H9 (cell line): ENCODE measurements around the gene LRRK2. TPM values are rescaled to one million over a fixed set of nuclear protein-coding genes. Genes with fewer than 3 reads are reported as not detected.
"Not testable (repeated sequence)": the region's sequence is repeated elsewhere in the genome, so short reads cannot be mapped to it uniquely, and the experiment has no call there.

Source experiments
- DNase-seq: peaks from one replicate; pipeline ENCODE4 v3.0.0-alpha.2; 2017
- H2AFZ ChIP-seq: one replicate; pipeline ENCODE4 v1.6.1; 2013; ENCODE audit warnings: mild to moderate bottlenecking, low read length, control low read depth, moderate library complexity
- H2AK5ac ChIP-seq: 2 replicates; pipeline ENCODE4 v1.6.1; 2013; ENCODE audit warnings: low read length, control low read depth, mixed read lengths; ENCODE audit not compliant: insufficient read length
- H2BK120ac ChIP-seq: one replicate; pipeline ENCODE4 v1.6.1; 2013; ENCODE audit warnings: low read depth, mild to moderate bottlenecking, low read length, control low read depth, inconsistent platforms; ENCODE audit not compliant: poor library complexity, severe bottlenecking
- H2BK12ac ChIP-seq: 2 replicates; pipeline ENCODE4 v1.6.1; 2013; ENCODE audit warnings: low read length, control low read depth, mixed read lengths, low read depth; ENCODE audit not compliant: insufficient read length
- H2BK15ac ChIP-seq: 2 replicates; pipeline ENCODE4 v1.6.1; 2013; ENCODE audit warnings: low read depth, low read length, control low read depth
- H2BK20ac ChIP-seq: one replicate; pipeline ENCODE4 v1.6.1; 2013; ENCODE audit warnings: low read depth, mild to moderate bottlenecking, low read length, control low read depth, inconsistent platforms; ENCODE audit not compliant: poor library complexity, severe bottlenecking
- H2BK5ac ChIP-seq: 2 replicates; pipeline ENCODE4 v1.6.1; 2013; ENCODE audit warnings: low read length, control low read depth, mixed read lengths; ENCODE audit not compliant: insufficient read length
- H3K14ac ChIP-seq: 2 replicates; pipeline ENCODE4 v1.6.1; 2013; ENCODE audit warnings: low read length, control low read depth; ENCODE audit not compliant: insufficient read depth
- H3K18ac ChIP-seq: 2 replicates; pipeline ENCODE4 v1.6.1; 2013; ENCODE audit warnings: low read depth, mild to moderate bottlenecking, mixed read lengths, low read length, control low read depth; ENCODE audit not compliant: insufficient read length
- H3K23ac ChIP-seq: 2 replicates; pipeline ENCODE4 v1.6.1; 2013; ENCODE audit warnings: low read length, control low read depth, mixed read lengths, low read depth; ENCODE audit not compliant: insufficient read length
- H3K23me2 ChIP-seq: 2 replicates; pipeline ENCODE4 v1.6.1; 2013; ENCODE audit warnings: low read depth, mild to moderate bottlenecking, mixed read lengths, low read length, control low read depth; ENCODE audit not compliant: insufficient read length, poor library complexity, severe bottlenecking
- H3K27ac ChIP-seq: 2 replicates; pipeline ENCODE4 v1.5.1; 2013; ENCODE audit warnings: low read length, control low read depth, mixed read lengths, low read depth; ENCODE audit not compliant: insufficient read length
- H3K27me3 ChIP-seq: 2 replicates; pipeline ENCODE4 v1.6.1; 2013; ENCODE audit warnings: low read length, control low read depth, inconsistent platforms; ENCODE audit not compliant: insufficient read depth
- H3K4ac ChIP-seq: 2 replicates; pipeline ENCODE4 v1.6.1; 2013; ENCODE audit warnings: low read depth, mild to moderate bottlenecking, control low read depth, inconsistent platforms, low read length, moderate library complexity
- H3K4me1 ChIP-seq: 2 replicates; pipeline ENCODE4 v1.6.1; 2013; ENCODE audit warnings: low read length, control low read depth, inconsistent platforms; ENCODE audit not compliant: insufficient read depth
- H3K4me2 ChIP-seq: 2 replicates; pipeline ENCODE4 v1.6.1; 2013; ENCODE audit warnings: low read length, control low read depth, mixed read lengths; ENCODE audit not compliant: insufficient read length, insufficient read depth
- H3K56ac ChIP-seq: 2 replicates; pipeline ENCODE4 v1.6.1; 2013; ENCODE audit warnings: low read depth, mild to moderate bottlenecking, mixed read lengths, low read length, control low read depth; ENCODE audit not compliant: insufficient read length
- H3K79me1 ChIP-seq: 2 replicates; pipeline ENCODE4 v1.6.1; 2013; ENCODE audit warnings: low read depth, mild to moderate bottlenecking, moderate library complexity, low read length, control low read depth, inconsistent platforms; ENCODE audit not compliant: insufficient read depth, poor library complexity, severe bottlenecking
- H3K79me2 ChIP-seq: 2 replicates; pipeline ENCODE4 v1.6.1; 2013; ENCODE audit warnings: low read length, control low read depth, inconsistent platforms; ENCODE audit not compliant: insufficient read depth
- H3K9ac ChIP-seq: 2 replicates; pipeline ENCODE4 v1.6.1; 2013; ENCODE audit warnings: low read length, control low read depth, mixed read lengths; ENCODE audit not compliant: insufficient read length; ENCODE audit errors: extremely low read depth
- H3K9me3 ChIP-seq: one replicate; pipeline ENCODE4 v1.6.1; 2013; ENCODE audit warnings: low read depth, low read length, inconsistent platforms; ENCODE audit not compliant: control insufficient read depth
- H3T11ph ChIP-seq: one replicate; pipeline ENCODE4 v1.6.1; 2013; ENCODE audit warnings: mild to moderate bottlenecking, low read length, control low read depth, inconsistent platforms
- H4K20me1 ChIP-seq: one replicate; pipeline ENCODE4 v1.6.1; 2013; ENCODE audit not compliant: control insufficient read depth, insufficient read length, insufficient read depth
- H4K5ac ChIP-seq: 2 replicates; pipeline ENCODE4 v1.6.1; 2013; ENCODE audit warnings: low read depth, mild to moderate bottlenecking, mixed read lengths, low read length, control low read depth; ENCODE audit not compliant: insufficient read length
- H4K8ac ChIP-seq: replicated peaks from 2 replicates; pipeline ENCODE4 v1.6.1; 2013; ENCODE audit warnings: low read length, control low read depth, mixed read lengths, low read depth; ENCODE audit not compliant: insufficient read length
- H4K91ac ChIP-seq: 2 replicates; pipeline ENCODE4 v1.6.1; 2013; ENCODE audit warnings: low read depth, mild to moderate bottlenecking, moderate library complexity, mixed read lengths, low read length, control low read depth; ENCODE audit not compliant: insufficient read length
- H3K27ac Mint-ChIP-seq, 3 experiments: 2 replicates in 2 of 3; 3 replicates in 1 of 3; pipeline ENCODE4 v1.8.0; 2020 to 2021; ENCODE audit warnings: mixed read lengths in 3 of 3, mild to moderate bottlenecking in 1 of 3, moderate library complexity in 1 of 3
- H3K27me3 Mint-ChIP-seq: 2 replicates; pipeline ENCODE4 v1.8.0; 2021; ENCODE audit warnings: low read depth, mild to moderate bottlenecking, moderate library complexity, mixed read lengths
- H3K36me3 Mint-ChIP-seq, 3 experiments: 2 replicates in 2 of 3; 3 replicates in 1 of 3; pipeline ENCODE4 v1.8.0; 2020 to 2021; ENCODE audit warnings: low read depth in 3 of 3, mixed read lengths in 3 of 3; ENCODE audit not compliant: insufficient read depth in 1 of 3
- H3K4me1 Mint-ChIP-seq, 2 experiments: 2 replicates each; pipeline ENCODE4 v1.8.0; 2020; ENCODE audit warnings: mixed read lengths in 2 of 2
- H3K4me3 Mint-ChIP-seq, 2 experiments: 2 replicates in 1 of 2; 3 replicates in 1 of 2; pipeline ENCODE4 v1.8.0; 2020 to 2021; ENCODE audit warnings: mild to moderate bottlenecking in 2 of 2, mixed read lengths in 2 of 2, moderate library complexity in 1 of 2
- H3K9me3 Mint-ChIP-seq, 2 experiments: 2 replicates in 1 of 2; 3 replicates in 1 of 2; pipeline ENCODE4 v1.8.0; 2020; ENCODE audit warnings: mild to moderate bottlenecking in 2 of 2, mixed read lengths in 2 of 2, moderate library complexity in 1 of 2
- WGBS: extraction: QIAGEN DNeasy Blood & Tissue Kit; methylation state at CpG from one replicate; pipeline ENCODE4 v1.1.7; 2013; ENCODE audit warnings: missing lambda C conversion rate, low lambda C conversion rate, mixed read lengths; ENCODE audit not compliant: insufficient read length; ENCODE audit errors: extremely low coverage; 5-methylcytosine and 5-hydroxymethylcytosine counted together
- total RNA-seq: library from RNA; stranded (reverse); gene quantifications from 2 replicates; pipeline ENCODE4 v1.2.1, GENCODE V29; 2021
- TF ChIP-seq, protein P1 (sequence below): fragments of 200-600 bp; sonication (generic); conservative IDR thresholded peaks from 3 replicates; pipeline ENCODE4 v1.8.0; 2021; ENCODE audit warnings: antibody characterized with exemption, mild to moderate bottlenecking

The LRRK2 gene
- total RNA-seq, 1 experiment from 2014 or later: 0.17 TPM

DNA sequence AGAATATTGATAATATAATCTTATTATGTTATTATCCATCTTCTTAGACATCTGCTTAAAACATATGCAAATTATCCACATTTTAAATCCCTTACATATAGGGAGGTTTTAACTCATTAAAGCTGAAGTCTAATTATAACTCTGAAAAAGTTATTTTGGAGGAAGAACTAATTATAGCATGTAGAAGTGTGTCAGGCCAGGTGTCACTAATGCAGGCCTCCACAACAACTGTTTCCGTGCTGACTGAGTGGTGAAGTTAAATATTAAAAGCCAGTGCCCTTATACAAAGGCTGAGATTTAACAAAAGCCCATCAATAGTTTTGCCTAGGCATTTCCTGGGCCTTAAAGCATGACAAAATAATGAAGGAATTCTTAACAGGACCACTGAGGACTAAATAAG is 157.4 kb downstream of the LRRK2 start:
- no peak overlapping the region for H3K14ac ChIP-seq
- H3T11ph ChIP-seq: no peak overlapping the region
- no peak overlapping the region for H2AFZ ChIP-seq
- Mint-ChIP-seq H3K9me3 (no peaks in the 10 kb centered on the region; a peak in 1 of 5 replicates), H3K27ac (no peak overlapping the region), H3K4me1 (no peaks in the 10 kb centered on the region; a peak in 1 of 4 replicates), H3K36me3 (no peaks in the 10 kb centered on the region; a peak in 1 of 7 replicates), H3K4me3 (no peak overlapping the region), H3K27me3 (no peaks in the 10 kb centered on the region)
- no peak overlapping the region for H3K9ac ChIP-seq
- no peaks in the 10 kb centered on the region for H3K23me2 ChIP-seq
- H2BK120ac ChIP-seq: no peak overlapping the region
- no peaks in the 10 kb centered on the region for H3K79me2 ChIP-seq
- no peak overlapping the region for H3K4me2 ChIP-seq
- no peaks in the 10 kb centered on the region for H3K79me1 ChIP-seq
- no peak overlapping the region for H2BK20ac ChIP-seq
- no peak overlapping the region for H3K4ac ChIP-seq
- no peak overlapping the region for H2BK12ac ChIP-seq
- no peaks in the 10 kb centered on the region for H3K27me3 ChIP-seq
- no CpG with 5 or more reads among the region's 1 CpG for WGBS
- H4K5ac ChIP-seq: no peak overlapping the region
- DNase-seq: no peak
- no peaks in the 10 kb centered on the region for H4K20me1 ChIP-seq
- H3K9me3 ChIP-seq: no peaks in the 10 kb centered on the region
- H2BK5ac ChIP-seq: no peak overlapping the region
- H4K91ac ChIP-seq: no peak overlapping the region
- no peak overlapping the region for H2AK5ac ChIP-seq
- no peak overlapping the region for H3K18ac ChIP-seq
- H4K8ac ChIP-seq: no peak overlapping the region
- H3K23ac ChIP-seq: no peak overlapping the region
- H3K27ac ChIP-seq: no peak overlapping the region
- H2BK15ac ChIP-seq: no peak overlapping the region
- H3K4me1 ChIP-seq: no peaks in the 10 kb centered on the region
- TF ChIP-seq, protein P1, sequence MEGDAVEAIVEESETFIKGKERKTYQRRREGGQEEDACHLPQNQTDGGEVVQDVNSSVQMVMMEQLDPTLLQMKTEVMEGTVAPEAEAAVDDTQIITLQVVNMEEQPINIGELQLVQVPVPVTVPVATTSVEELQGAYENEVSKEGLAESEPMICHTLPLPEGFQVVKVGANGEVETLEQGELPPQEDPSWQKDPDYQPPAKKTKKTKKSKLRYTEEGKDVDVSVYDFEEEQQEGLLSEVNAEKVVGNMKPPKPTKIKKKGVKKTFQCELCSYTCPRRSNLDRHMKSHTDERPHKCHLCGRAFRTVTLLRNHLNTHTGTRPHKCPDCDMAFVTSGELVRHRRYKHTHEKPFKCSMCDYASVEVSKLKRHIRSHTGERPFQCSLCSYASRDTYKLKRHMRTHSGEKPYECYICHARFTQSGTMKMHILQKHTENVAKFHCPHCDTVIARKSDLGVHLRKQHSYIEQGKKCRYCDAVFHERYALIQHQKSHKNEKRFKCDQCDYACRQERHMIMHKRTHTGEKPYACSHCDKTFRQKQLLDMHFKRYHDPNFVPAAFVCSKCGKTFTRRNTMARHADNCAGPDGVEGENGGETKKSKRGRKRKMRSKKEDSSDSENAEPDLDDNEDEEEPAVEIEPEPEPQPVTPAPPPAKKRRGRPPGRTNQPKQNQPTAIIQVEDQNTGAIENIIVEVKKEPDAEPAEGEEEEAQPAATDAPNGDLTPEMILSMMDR: no peak
- no peak overlapping the region for H3K56ac ChIP-seq

DNA sequence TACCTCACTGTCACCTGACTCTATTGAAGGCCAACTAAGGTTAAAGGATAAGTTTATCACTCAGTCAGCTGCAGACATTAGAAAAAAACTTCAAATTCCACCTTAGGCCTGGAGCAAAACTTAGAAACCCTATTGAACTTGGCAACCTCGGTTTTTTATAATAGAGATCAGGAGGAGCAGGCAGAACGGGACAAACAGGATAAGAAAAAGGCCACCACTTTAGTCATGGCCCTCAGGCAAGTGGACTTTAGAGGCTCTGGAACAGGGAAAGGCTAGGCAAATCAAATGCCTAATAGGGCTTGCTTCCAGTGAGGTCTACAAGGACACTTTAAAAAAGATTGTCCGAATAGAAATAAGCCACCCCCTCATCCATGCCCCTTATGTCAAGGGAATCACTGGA is 162.5 kb downstream of the LRRK2 start:
- H3K4me1 ChIP-seq, H4K91ac ChIP-seq, H2AFZ ChIP-seq, H2BK15ac ChIP-seq, DNase-seq, H3K9ac ChIP-seq, H3K9me3 ChIP-seq, H3K36me3 Mint-ChIP-seq, H3K4me2 ChIP-seq, H3K23ac ChIP-seq, H2BK12ac ChIP-seq, H2BK120ac ChIP-seq, H3K4me1 Mint-ChIP-seq, H4K8ac ChIP-seq, H3K27ac Mint-ChIP-seq, H2BK5ac ChIP-seq, H3K56ac ChIP-seq, H2AK5ac ChIP-seq, H2BK20ac ChIP-seq, H3K9me3 Mint-ChIP-seq, H3K27ac ChIP-seq, H3K18ac ChIP-seq, H3K14ac ChIP-seq, H3T11ph ChIP-seq, H3K79me1 ChIP-seq, H3K79me2 ChIP-seq, H3K23me2 ChIP-seq, H3K4ac ChIP-seq, H3K27me3 Mint-ChIP-seq, H3K4me3 Mint-ChIP-seq, H3K27me3 ChIP-seq, H4K5ac ChIP-seq, H4K20me1 ChIP-seq: not testable (repeated sequence)
- WGBS: no CpG with 5 or more reads among the region's 3 CpGs
